ENCODE data around the gene MRPL12.

The MRPL12 gene

GRCh38 chr17:81706757-81707624 lies 3.8 kb downstream of the MRPL12 start:
- H4K20me1 ChIP-seq (ENCODE audit: insufficient read depth, low read length): no peaks in the 10 kb centered on the region
- peaks cover 18% of the 10 kb centered on the region for H3K36me3 ChIP-seq (replicated peaks; ENCODE audit: insufficient read depth, low read length)
- H3K9ac ChIP-seq (ENCODE audit: low read length): no peak overlapping the region
- H3K9me2 ChIP-seq (replicated peaks; ENCODE audit: insufficient read depth, low read length): no peaks in the 10 kb centered on the region
- no peak overlapping the region for H2AFZ ChIP-seq (ENCODE audit: low read length)
- H3K4me3 ChIP-seq (ENCODE audit: low read length): no peak overlapping the region
- H3K4me2 ChIP-seq (ENCODE audit: low read depth, low read length): no peak overlapping the region
- H3K4me1 ChIP-seq (ENCODE audit: low read length): peaks cover 15% of the 10 kb centered on the region
- H3K79me2 ChIP-seq (ENCODE audit: low read length): peaks cover 57% of the 10 kb centered on the region
- no peak for DNase-seq
- no peak for TF ChIP-seq EZH2phosphoT487 (IDR thresholded peaks at IDR 0.05; ENCODE audit: low read length)
- TF ChIP-seq EZH2 (optimal IDR thresholded peaks at IDR 0.05; ENCODE audit: low read depth, low read length): no peak
- TF ChIP-seq, protein P1, sequence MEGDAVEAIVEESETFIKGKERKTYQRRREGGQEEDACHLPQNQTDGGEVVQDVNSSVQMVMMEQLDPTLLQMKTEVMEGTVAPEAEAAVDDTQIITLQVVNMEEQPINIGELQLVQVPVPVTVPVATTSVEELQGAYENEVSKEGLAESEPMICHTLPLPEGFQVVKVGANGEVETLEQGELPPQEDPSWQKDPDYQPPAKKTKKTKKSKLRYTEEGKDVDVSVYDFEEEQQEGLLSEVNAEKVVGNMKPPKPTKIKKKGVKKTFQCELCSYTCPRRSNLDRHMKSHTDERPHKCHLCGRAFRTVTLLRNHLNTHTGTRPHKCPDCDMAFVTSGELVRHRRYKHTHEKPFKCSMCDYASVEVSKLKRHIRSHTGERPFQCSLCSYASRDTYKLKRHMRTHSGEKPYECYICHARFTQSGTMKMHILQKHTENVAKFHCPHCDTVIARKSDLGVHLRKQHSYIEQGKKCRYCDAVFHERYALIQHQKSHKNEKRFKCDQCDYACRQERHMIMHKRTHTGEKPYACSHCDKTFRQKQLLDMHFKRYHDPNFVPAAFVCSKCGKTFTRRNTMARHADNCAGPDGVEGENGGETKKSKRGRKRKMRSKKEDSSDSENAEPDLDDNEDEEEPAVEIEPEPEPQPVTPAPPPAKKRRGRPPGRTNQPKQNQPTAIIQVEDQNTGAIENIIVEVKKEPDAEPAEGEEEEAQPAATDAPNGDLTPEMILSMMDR (IDR thresholded peaks at IDR 0.05; ENCODE audit: low read length): no peak
- H3F3A ChIP-seq (ENCODE audit: insufficient read depth, low read length): peaks cover 33% of the 10 kb centered on the region
- no peak overlapping the region for H3K27ac ChIP-seq (ENCODE audit: low read length)
- no peaks in the 10 kb centered on the region for H3K9me3 ChIP-seq (replicated peaks; ENCODE audit: insufficient read depth, low read length)
- no peaks in the 10 kb centered on the region for H3K27me3 ChIP-seq (replicated peaks; ENCODE audit: insufficient read depth, low read length)

DNA sequence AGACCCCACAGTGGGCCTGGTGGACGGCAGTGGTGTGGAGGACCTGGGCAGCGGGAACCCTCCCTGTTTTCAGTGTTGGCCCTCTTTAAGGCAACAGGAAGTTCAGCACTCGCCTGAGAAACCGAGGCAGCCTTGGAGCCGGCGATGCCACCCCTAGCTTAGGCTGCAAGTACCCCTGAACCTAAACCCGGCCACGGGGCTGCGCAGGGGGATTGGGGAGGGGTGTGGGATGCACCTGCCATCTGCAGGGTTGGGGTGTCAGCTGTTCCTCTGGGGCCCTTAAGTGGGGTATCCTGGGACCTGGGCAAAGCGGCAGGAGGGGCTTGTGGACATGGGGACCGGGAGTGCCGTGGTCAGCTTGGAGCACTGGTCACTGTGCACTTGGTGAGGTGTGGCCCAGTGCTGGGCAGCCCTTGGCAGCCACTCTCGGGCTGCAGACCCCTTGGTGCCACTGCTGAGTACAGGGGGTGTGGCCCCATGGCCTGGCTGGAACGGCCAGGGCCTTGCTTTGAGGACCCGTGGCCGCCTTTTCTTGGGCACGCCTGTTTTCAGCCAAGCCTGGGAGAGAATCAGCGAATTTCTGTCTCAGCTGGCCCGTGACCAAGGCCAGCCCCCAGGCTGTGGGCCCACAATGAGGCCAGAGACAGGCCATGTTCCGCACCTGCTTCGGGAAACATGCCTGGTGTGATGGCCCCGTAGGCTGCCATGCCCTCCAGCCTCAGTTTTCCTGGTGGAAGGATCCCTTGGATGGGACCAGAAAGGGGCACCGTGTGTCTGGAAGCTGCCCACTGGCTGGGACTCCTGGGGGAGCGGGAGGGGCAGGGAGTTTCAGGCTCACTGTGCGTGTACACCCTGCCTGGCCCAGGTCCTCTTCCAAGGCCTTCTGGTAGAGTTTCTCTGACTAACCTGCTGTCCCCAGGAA lies 4.8 kb downstream of the MRPL12 start:
- no peak overlapping the region for H3K27ac ChIP-seq (ENCODE audit: low read length)
- peaks cover 24% of the 10 kb centered on the region for H3F3A ChIP-seq (ENCODE audit: insufficient read depth, low read length)
- TF ChIP-seq EZH2 (optimal IDR thresholded peaks at IDR 0.05; ENCODE audit: low read depth, low read length) (no peak), EZH2phosphoT487 (IDR thresholded peaks at IDR 0.05; ENCODE audit: low read length) (no peak)
- TF ChIP-seq, protein P1 (IDR thresholded peaks at IDR 0.05; ENCODE audit: low read length): no peak
- no peak overlapping the region for H2AFZ ChIP-seq (ENCODE audit: low read length)
- peaks cover 55% of the 10 kb centered on the region for H3K79me2 ChIP-seq (ENCODE audit: low read length)
- no peak overlapping the region for H3K4me3 ChIP-seq (ENCODE audit: low read length)
- H3K9ac ChIP-seq (ENCODE audit: low read length): no peak overlapping the region
- H3K27me3 ChIP-seq (replicated peaks; ENCODE audit: insufficient read depth, low read length): no peaks in the 10 kb centered on the region
- DNase-seq: no peak
- no peaks in the 10 kb centered on the region for H3K9me3 ChIP-seq (replicated peaks; ENCODE audit: insufficient read depth, low read length)
- H4K20me1 ChIP-seq (ENCODE audit: insufficient read depth, low read length): no peaks in the 10 kb centered on the region
- H3K9me2 ChIP-seq (replicated peaks; ENCODE audit: insufficient read depth, low read length): no peaks in the 10 kb centered on the region
- peaks cover 18% of the 10 kb centered on the region for H3K36me3 ChIP-seq (replicated peaks; ENCODE audit: insufficient read depth, low read length)
- H3K4me1 ChIP-seq (ENCODE audit: low read length): peaks cover 15% of the 10 kb centered on the region
- no peak overlapping the region for H3K4me2 ChIP-seq (ENCODE audit: low read depth, low read length)

GRCh38 chr17:81708739-81709185 lies 5.6 kb downstream of the MRPL12 start:
- Histone ChIP-seq H3K4me1 (ENCODE audit: low read length) (peaks cover 22% of the 10 kb centered on the region), H3K4me2 (ENCODE audit: low read depth, low read length) (no peak overlapping the region), H4K20me1 (ENCODE audit: insufficient read depth, low read length) (no peaks in the 10 kb centered on the region), H3K9me2 (replicated peaks; ENCODE audit: insufficient read depth, low read length) (no peaks in the 10 kb centered on the region), H3F3A (ENCODE audit: insufficient read depth, low read length) (peaks cover 24% of the 10 kb centered on the region), H3K9me3 (replicated peaks; ENCODE audit: insufficient read depth, low read length) (no peaks in the 10 kb centered on the region), H3K27me3 (replicated peaks; ENCODE audit: insufficient read depth, low read length) (no peaks in the 10 kb centered on the region), H3K9ac (ENCODE audit: low read length) (no peak overlapping the region), H3K4me3 (ENCODE audit: low read length) (no peak overlapping the region), H3K79me2 (ENCODE audit: low read length) (peaks cover 55% of the 10 kb centered on the region), H3K27ac (ENCODE audit: low read length) (no peak overlapping the region), H3K36me3 (replicated peaks; ENCODE audit: insufficient read depth, low read length) (peaks cover 18% of the 10 kb centered on the region), H2AFZ (ENCODE audit: low read length) (no peak overlapping the region)
- TF ChIP-seq, protein P1 (IDR thresholded peaks at IDR 0.05; ENCODE audit: low read length): no peak
- TF ChIP-seq EZH2 (optimal IDR thresholded peaks at IDR 0.05; ENCODE audit: low read depth, low read length) (no peak), EZH2phosphoT487 (IDR thresholded peaks at IDR 0.05; ENCODE audit: low read length) (no peak)
- DNase-seq: no peak

Data from MM.1S (cell line).